ENCODE results near the gene SMAD7. TPM values are rescaled to one million over a fixed set of nuclear protein-coding genes. Genes with fewer than 3 reads are reported as not detected.

SMAD7 gene
- total RNA-seq, 1 experiment from 2014 or later, result 5.8 TPM

GRCh38 chr18:48929212-48929612 lies 21.6 kb downstream of the SMAD7 start:
- Histone ChIP-seq H3K4me3 (no peak overlapping the region), H3K27me3 (ENCODE audit: insufficient read depth, low read depth) (no peaks in the 10 kb centered on the region), H2AFZ (no peak overlapping the region), H3F3A (ENCODE audit: insufficient read depth, low read depth) (no peaks in the 10 kb centered on the region; the same call in 1 of the 2 replicates), H3K4me1 (replicated peaks; ENCODE audit: insufficient read depth) (no peaks in the 10 kb centered on the region), H3K27ac (no peak overlapping the region), H3K9me3 (ENCODE audit: insufficient read depth, low read depth) (no peaks in the 10 kb centered on the region), H3K79me2 (ENCODE audit: low read depth) (peaks cover 95% of the 10 kb centered on the region), H4K20me1 (ENCODE audit: insufficient read depth) (peaks cover 39% of the 10 kb centered on the region), H3K36me3 (ENCODE audit: low read depth) (no peaks in the 10 kb centered on the region), H3K4me2 (no peak overlapping the region), H3K9me2 (ENCODE audit: insufficient read depth) (no peaks in the 10 kb centered on the region)
- POLR2A ChIA-PET (ENCODE audit: unreplicated experiment), result no interaction called here
- DNase-seq, result no peak
- CTCF ChIA-PET, result no interaction called here
- TF ChIP-seq CTCF (conservative IDR thresholded peaks at IDR 0.05), result no peak
- TF ChIP-seq EZH2 (IDR thresholded peaks at IDR 0.05; ENCODE audit: low read depth), result no peak
- BruUV-seq (replicated peaks), result no TSS peak
- intact Hi-C loops (cut with micrococcal nuclease; ENCODE audit: unreplicated experiment), result no loop called here

GRCh38 chr18:48928787-48929186 lies 22.0 kb downstream of the SMAD7 start:
- CTCF ChIA-PET, result no interaction called here
- Histone ChIP-seq H3K79me2 (ENCODE audit: low read depth) (peaks cover 91% of the 10 kb centered on the region), H3K9me3 (ENCODE audit: insufficient read depth, low read depth) (no peaks in the 10 kb centered on the region), H3K36me3 (ENCODE audit: low read depth) (no peaks in the 10 kb centered on the region), H3K4me2 (no peak overlapping the region), H3K27me3 (ENCODE audit: insufficient read depth, low read depth) (no peaks in the 10 kb centered on the region), H4K20me1 (ENCODE audit: insufficient read depth) (peaks cover 40% of the 10 kb centered on the region), H3K9me2 (ENCODE audit: insufficient read depth) (no peaks in the 10 kb centered on the region), H3K4me1 (replicated peaks; ENCODE audit: insufficient read depth) (no peaks in the 10 kb centered on the region), H3K4me3 (no peak overlapping the region), H2AFZ (no peak overlapping the region), H3K27ac (no peak overlapping the region), H3F3A (ENCODE audit: insufficient read depth, low read depth) (no peaks in the 10 kb centered on the region; the same call in 1 of the 2 replicates)
- DNase-seq, result no peak
- POLR2A ChIA-PET (ENCODE audit: unreplicated experiment), result no interaction called here
- intact Hi-C loops (cut with micrococcal nuclease; ENCODE audit: unreplicated experiment), result no loop called here
- TF ChIP-seq EZH2 (IDR thresholded peaks at IDR 0.05; ENCODE audit: low read depth), result no peak
- TF ChIP-seq CTCF (conservative IDR thresholded peaks at IDR 0.05), result no peak
- BruUV-seq (replicated peaks), result no TSS peak

GRCh38 chr18:48927286-48928080 lies 23.3 kb downstream of the SMAD7 start:
- H3K4me3 ChIP-seq, result no peak overlapping the region
- POLR2A ChIA-PET (ENCODE audit: unreplicated experiment), result no interaction called here
- no peaks in the 10 kb centered on the region; the same call in 1 of the 2 replicates for H3F3A ChIP-seq (ENCODE audit: insufficient read depth, low read depth)
- no peak overlapping the region for H3K27ac ChIP-seq
- no peaks in the 10 kb centered on the region for H3K9me3 ChIP-seq (ENCODE audit: insufficient read depth, low read depth)
- BruUV-seq (replicated peaks), result no TSS peak
- intact Hi-C loops (cut with micrococcal nuclease; ENCODE audit: unreplicated experiment), result no loop called here
- no peak overlapping the region for H2AFZ ChIP-seq
- no peaks in the 10 kb centered on the region for H3K27me3 ChIP-seq (ENCODE audit: insufficient read depth, low read depth)
- DNase-seq, result no peak
- peaks cover 44% of the 10 kb centered on the region for H4K20me1 ChIP-seq (ENCODE audit: insufficient read depth)
- CTCF ChIA-PET, result no interaction called here
- H3K4me1 ChIP-seq (replicated peaks; ENCODE audit: insufficient read depth), result no peaks in the 10 kb centered on the region
- H3K9me2 ChIP-seq (ENCODE audit: insufficient read depth), result no peaks in the 10 kb centered on the region
- TF ChIP-seq EZH2 (IDR thresholded peaks at IDR 0.05; ENCODE audit: low read depth), result no peak
- TF ChIP-seq CTCF (conservative IDR thresholded peaks at IDR 0.05), result no peak
- H3K79me2 ChIP-seq (ENCODE audit: low read depth), result peaks cover 82% of the 10 kb centered on the region
- H3K4me2 ChIP-seq, result no peak overlapping the region
- no peaks in the 10 kb centered on the region for H3K36me3 ChIP-seq (ENCODE audit: low read depth)
